ENCODE results near the gene HS6ST3.
"Not testable (repeated sequence)": the region's sequence is repeated elsewhere in the genome, so short reads cannot be mapped to it uniquely, and the experiment has no call there.

The HS6ST3 gene

DNA sequence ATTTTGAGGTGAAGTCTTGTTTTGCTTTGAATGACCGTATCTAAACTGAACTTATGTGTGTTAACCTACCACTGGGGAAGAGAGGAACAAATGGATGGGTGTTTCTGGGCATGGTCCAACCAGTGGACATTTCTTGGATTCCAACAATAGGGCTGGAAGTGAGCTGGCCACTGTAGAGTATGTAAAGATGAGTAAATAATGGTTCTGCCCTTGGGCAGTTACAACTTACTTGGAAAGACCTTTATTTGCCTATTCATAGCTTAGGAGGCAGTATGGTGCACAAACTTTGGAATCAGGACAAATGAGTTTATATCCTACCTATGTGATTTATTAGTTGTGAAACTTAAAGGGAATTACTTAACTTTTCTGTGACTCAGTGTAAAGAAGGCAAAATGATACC, 429.5 kb downstream of the HS6ST3 start:
- Histone ChIP-seq H3K4me2 (ENCODE audit: low read length) (no peak overlapping the region), H3K27me3 (ENCODE audit: control insufficient read depth, insufficient read depth, low read length) (no peaks in the 10 kb centered on the region), H3K9me3 (replicated peaks; ENCODE audit: low read length) (no peaks in the 10 kb centered on the region), H3K36me3 (ENCODE audit: insufficient read depth, low read length) (no peaks in the 10 kb centered on the region), H3K4me1 (ENCODE audit: control insufficient read depth, insufficient read depth, low read length) (no peaks in the 10 kb centered on the region), H3K4me3 (ENCODE audit: low read length) (no peak overlapping the region), H3K9ac (ENCODE audit: low read depth, low read length) (no peak overlapping the region)

DNA sequence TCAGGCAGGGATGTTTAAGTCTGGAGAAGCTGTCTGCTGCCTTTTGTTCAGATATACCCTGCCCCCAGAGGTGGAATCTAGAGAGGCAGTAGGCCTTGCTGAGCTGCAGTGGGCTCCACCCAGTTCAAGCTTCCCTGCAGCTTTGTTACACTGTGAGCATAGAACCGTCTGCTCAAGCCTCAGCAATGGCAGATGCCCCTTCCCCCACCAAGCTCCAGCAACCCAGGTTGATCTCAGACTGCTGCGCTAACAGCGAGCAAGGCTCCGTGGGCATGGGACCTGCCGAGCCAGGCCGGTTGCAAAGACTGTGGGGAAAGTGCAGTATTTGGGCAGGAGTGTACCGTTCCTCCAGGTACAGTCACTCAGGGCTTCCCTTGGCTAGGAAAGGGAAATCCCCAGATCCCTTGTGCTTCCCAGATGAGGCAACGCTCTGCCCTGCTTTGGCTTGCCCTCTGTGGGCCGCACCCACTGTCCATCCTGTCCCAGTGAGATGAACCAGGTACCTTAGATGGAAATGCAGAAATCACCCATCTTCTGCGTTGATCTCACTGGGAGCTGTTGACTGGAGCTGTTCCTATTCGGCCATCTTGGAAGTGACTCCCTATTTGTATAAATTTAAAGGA, 434.6 kb downstream of the HS6ST3 start:
- H3K4me3 ChIP-seq (ENCODE audit: low read length); H3K9ac ChIP-seq (ENCODE audit: low read depth, low read length); H3K4me2 ChIP-seq (ENCODE audit: low read length); H3K4me1 ChIP-seq (ENCODE audit: control insufficient read depth, insufficient read depth, low read length); H3K27me3 ChIP-seq (ENCODE audit: control insufficient read depth, insufficient read depth, low read length); H3K36me3 ChIP-seq (ENCODE audit: insufficient read depth, low read length); H3K9me3 ChIP-seq (replicated peaks; ENCODE audit: low read length): not testable (repeated sequence)

DNA sequence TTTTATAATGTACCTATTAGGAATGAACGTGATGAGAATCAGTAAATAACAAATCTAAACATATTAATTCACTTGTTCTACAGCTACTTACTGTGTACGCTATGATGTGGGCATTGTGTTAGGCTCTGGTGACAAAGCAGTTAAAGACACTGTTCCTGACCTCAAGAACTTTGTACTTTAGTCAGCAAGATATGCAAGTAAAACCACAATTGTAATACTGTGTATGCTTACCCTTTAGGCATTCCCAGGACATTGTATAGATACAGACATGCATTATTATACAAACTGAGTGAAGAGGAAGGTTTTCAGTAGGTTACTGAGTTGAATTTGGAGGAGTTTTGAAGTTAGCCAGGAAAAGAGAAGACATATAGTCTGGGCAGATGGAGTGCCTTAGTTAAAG, 435.8 kb downstream of the HS6ST3 start:
- no peaks in the 10 kb centered on the region for H3K9me3 ChIP-seq (replicated peaks; ENCODE audit: low read length)
- no peaks in the 10 kb centered on the region for H3K4me1 ChIP-seq (ENCODE audit: control insufficient read depth, insufficient read depth, low read length)
- H3K9ac ChIP-seq (ENCODE audit: low read depth, low read length): no peak overlapping the region
- H3K4me3 ChIP-seq (ENCODE audit: low read length): no peak overlapping the region
- H3K4me2 ChIP-seq (ENCODE audit: low read length): no peak overlapping the region
- no peaks in the 10 kb centered on the region for H3K27me3 ChIP-seq (ENCODE audit: control insufficient read depth, insufficient read depth, low read length)
- no peaks in the 10 kb centered on the region for H3K36me3 ChIP-seq (ENCODE audit: insufficient read depth, low read length)

DNA sequence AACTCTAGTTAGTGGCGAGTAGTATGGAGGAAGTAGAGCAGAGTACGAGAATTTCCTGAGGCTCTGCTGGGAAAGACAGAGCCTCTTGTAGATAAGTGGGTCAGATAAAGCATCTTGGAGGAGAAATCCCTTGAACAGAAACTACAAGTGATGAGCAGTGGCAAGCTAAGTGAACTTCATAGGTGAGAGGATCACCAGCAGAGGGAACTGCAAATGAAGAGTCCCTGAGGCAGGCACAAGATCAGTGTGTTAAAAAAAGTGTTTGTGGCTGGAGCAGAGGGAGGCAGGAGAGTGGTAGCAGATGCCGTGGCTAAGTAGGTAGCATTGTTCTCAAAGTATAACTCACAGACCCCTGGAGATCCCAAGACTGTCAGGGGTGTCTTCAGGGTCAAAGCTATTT, 437.6 kb downstream of the HS6ST3 start:
- Histone ChIP-seq H3K27me3 (ENCODE audit: control insufficient read depth, insufficient read depth, low read length) (no peaks in the 10 kb centered on the region), H3K4me3 (ENCODE audit: low read length) (no peak overlapping the region), H3K4me1 (ENCODE audit: control insufficient read depth, insufficient read depth, low read length) (no peaks in the 10 kb centered on the region)

DNA sequence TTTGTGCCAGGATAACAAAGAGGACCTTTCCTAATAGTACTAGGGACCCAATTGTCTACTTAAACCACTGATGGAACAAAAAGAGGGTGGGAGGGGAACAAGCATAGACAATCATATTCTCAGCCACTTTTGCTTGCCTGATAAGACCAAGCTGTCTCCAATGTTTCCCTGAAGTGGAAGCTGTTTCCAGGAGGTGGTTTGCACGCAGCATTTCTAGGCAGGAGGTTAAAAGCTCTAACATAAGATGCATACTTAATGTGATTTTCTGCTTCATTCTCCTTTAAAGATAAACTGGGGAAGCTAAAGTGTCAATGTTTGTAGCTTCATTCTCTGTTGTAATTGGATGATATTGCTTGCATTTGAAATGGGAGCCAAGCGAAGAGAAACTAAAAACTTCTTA, 442.9 kb downstream of the HS6ST3 start:
- no peaks in the 10 kb centered on the region for H3K9me3 ChIP-seq (replicated peaks; ENCODE audit: low read length)

More for the DNA sequence above, 437.6 kb downstream of the HS6ST3 start:
- no peak overlapping the region for H3K4me2 ChIP-seq (ENCODE audit: low read length)
- no peaks in the 10 kb centered on the region for H3K36me3 ChIP-seq (ENCODE audit: insufficient read depth, low read length)
- H3K9ac ChIP-seq (ENCODE audit: low read depth, low read length): no peak overlapping the region
- H3K9me3 ChIP-seq (replicated peaks; ENCODE audit: low read length): no peaks in the 10 kb centered on the region

DNA sequence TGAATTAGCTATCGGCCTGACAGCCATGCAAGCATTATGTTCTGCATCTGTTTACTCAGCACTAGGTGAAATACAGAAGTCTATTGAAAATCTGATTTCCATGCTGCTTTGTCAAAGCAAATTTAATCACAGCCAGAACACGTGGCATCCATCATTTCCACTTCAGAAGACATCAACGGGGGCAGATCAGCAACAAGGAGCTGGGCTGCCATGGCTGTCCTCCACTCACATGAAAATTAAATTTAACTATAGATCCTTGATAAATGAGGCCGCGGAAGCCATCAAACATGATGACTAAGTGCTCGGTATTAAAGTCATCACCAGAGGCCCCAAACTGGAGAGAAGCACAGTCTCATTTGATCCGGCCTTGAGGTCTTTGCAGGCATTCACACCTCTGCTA, 443.5 kb downstream of the HS6ST3 start:
- H3K4me2 ChIP-seq (ENCODE audit: low read length): no peak overlapping the region
- no peaks in the 10 kb centered on the region for H3K9me3 ChIP-seq (replicated peaks; ENCODE audit: low read length)
- no peaks in the 10 kb centered on the region for H3K27me3 ChIP-seq (ENCODE audit: control insufficient read depth, insufficient read depth, low read length)
- no peaks in the 10 kb centered on the region for H3K36me3 ChIP-seq (ENCODE audit: insufficient read depth, low read length)
- no peak overlapping the region for H3K4me3 ChIP-seq (ENCODE audit: low read length)
- H3K4me1 ChIP-seq (ENCODE audit: control insufficient read depth, insufficient read depth, low read length): no peaks in the 10 kb centered on the region
- no peak overlapping the region for H3K9ac ChIP-seq (ENCODE audit: low read depth, low read length)

More for the DNA sequence above, 442.9 kb downstream of the HS6ST3 start:
- no peaks in the 10 kb centered on the region for H3K4me1 ChIP-seq (ENCODE audit: control insufficient read depth, insufficient read depth, low read length)
- H3K4me2 ChIP-seq (ENCODE audit: low read length): no peak overlapping the region
- H3K4me3 ChIP-seq (ENCODE audit: low read length): no peak overlapping the region
- no peaks in the 10 kb centered on the region for H3K36me3 ChIP-seq (ENCODE audit: insufficient read depth, low read length)
- H3K9ac ChIP-seq (ENCODE audit: low read depth, low read length): no peak overlapping the region
- no peaks in the 10 kb centered on the region for H3K27me3 ChIP-seq (ENCODE audit: control insufficient read depth, insufficient read depth, low read length)

DNA sequence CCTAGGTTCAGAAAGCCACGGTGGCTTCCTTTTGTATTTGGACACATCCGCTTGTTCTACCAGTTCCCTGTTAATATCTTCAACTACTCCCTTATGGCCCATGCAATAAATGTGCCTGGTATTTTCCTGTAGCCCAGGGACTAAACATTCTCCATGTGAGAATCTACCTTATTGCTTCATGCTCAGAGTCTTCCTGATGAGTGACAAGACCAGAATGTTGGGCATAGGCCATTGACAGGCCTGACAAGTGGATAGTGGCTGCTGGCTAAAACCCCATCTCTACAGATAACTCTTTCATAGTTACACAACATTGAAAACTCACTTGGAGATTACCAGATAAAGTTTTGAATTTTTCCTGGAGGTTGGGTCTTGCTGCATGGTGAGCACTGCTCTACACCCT, 449.9 kb downstream of the HS6ST3 start:
- Histone ChIP-seq H3K36me3 (ENCODE audit: insufficient read depth, low read length) (no peaks in the 10 kb centered on the region), H3K9me3 (replicated peaks; ENCODE audit: low read length) (no peaks in the 10 kb centered on the region), H3K4me3 (ENCODE audit: low read length) (no peak overlapping the region), H3K4me1 (ENCODE audit: control insufficient read depth, insufficient read depth, low read length) (no peaks in the 10 kb centered on the region), H3K27me3 (ENCODE audit: control insufficient read depth, insufficient read depth, low read length) (no peaks in the 10 kb centered on the region), H3K9ac (ENCODE audit: low read depth, low read length) (no peak overlapping the region), H3K4me2 (ENCODE audit: low read length) (no peak overlapping the region)

DNA sequence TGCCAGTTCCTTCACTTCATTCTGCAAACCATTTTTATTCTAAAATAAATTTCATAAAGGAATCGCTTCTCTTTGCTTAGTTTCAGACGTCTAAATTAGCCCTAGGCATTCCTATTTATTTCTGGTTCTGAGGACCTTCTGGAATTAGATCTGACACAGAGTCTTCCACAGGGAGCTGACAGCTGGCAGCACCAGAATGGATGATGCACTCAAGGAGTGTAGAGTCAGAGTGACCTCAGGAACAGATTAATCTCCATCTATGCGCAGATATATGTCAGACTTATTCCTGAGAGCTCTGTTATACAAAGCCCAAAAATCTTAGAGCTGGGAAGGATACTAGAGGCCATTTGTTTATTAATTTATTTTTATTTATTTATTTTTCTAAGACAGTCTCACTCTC, 450.8 kb downstream of the HS6ST3 start:
- Histone ChIP-seq H3K9me3 (replicated peaks; ENCODE audit: low read length) (no peaks in the 10 kb centered on the region), H3K4me3 (ENCODE audit: low read length) (no peak overlapping the region), H3K4me1 (ENCODE audit: control insufficient read depth, insufficient read depth, low read length) (peaks cover 4% of the 10 kb centered on the region), H3K27me3 (ENCODE audit: control insufficient read depth, insufficient read depth, low read length) (no peaks in the 10 kb centered on the region), H3K4me2 (ENCODE audit: low read length) (no peak overlapping the region), H3K9ac (ENCODE audit: low read depth, low read length) (no peak overlapping the region), H3K36me3 (ENCODE audit: insufficient read depth, low read length) (no peaks in the 10 kb centered on the region)

DNA sequence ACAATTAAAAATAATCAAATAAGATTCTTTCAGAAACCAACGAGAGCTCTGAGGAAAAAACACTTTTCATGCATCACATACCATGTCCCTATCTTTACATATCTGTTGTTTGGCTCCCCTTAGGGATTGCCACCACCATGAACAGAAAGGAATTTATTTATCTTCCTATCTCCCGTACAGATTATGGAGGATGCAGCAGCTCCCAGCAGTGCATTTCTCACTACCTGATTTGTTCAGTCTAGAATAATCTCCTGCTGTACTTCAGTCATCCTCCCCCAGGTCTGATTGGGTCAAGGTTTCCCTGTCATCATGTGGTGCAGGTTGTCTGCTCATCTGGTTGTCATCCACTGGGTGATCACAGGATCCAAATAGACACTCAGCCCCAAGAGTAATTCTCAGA, 453.1 kb downstream of the HS6ST3 start:
- H3K36me3 ChIP-seq (ENCODE audit: insufficient read depth, low read length): no peaks in the 10 kb centered on the region
- no peaks in the 10 kb centered on the region for H3K27me3 ChIP-seq (ENCODE audit: control insufficient read depth, insufficient read depth, low read length)
- no peak overlapping the region for H3K4me2 ChIP-seq (ENCODE audit: low read length)
- no peak overlapping the region for H3K9ac ChIP-seq (ENCODE audit: low read depth, low read length)
- H3K4me3 ChIP-seq (ENCODE audit: low read length): no peak overlapping the region
- H3K4me1 ChIP-seq (ENCODE audit: control insufficient read depth, insufficient read depth, low read length): peaks cover 4% of the 10 kb centered on the region
- no peaks in the 10 kb centered on the region for H3K9me3 ChIP-seq (replicated peaks; ENCODE audit: low read length)

DNA sequence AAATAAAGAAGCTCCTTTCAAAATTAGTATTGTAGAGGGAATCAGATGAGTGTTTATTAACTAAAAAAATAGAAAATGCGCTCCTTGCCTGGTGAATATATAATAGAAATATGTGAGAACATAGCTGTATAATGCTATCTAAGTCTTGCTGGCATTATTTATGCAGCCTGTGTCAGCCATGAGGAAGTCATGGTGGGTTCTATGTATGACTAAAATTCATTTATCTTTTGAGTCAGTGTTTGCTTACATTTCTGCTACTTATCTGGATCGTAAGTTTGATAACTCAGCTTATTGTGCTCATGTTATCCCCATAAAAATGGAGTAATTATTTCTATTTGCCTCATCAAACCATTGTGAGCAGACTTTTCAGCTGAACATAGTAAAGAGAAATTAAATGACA, 455.1 kb downstream of the HS6ST3 start:
- Histone ChIP-seq H3K9ac (ENCODE audit: low read depth, low read length) (no peak overlapping the region), H3K4me2 (ENCODE audit: low read length) (no peak overlapping the region), H3K9me3 (replicated peaks; ENCODE audit: low read length) (no peaks in the 10 kb centered on the region), H3K4me1 (ENCODE audit: control insufficient read depth, insufficient read depth, low read length) (peaks cover 4% of the 10 kb centered on the region), H3K4me3 (ENCODE audit: low read length) (no peak overlapping the region), H3K36me3 (ENCODE audit: insufficient read depth, low read length) (no peaks in the 10 kb centered on the region), H3K27me3 (ENCODE audit: control insufficient read depth, insufficient read depth, low read length) (no peaks in the 10 kb centered on the region)

DNA sequence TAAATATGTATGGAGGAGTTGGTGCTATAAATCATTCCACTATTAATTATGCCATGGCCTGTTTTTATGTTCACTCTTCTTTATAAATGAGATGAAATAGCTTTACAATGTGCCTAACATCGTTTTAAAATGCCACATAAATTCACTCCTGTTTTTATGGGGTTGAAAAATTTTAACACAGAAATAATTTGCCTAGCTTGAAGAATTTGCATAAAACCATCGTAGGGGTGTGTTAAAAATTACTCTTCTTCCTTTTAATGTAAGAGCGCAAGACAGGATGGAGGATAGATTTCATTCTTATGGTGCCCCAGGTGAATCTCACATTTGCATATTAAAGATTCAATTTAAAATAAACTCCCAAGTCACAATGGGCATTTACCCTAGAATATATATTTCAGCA, 456.6 kb downstream of the HS6ST3 start:
- no peak overlapping the region for H3K4me2 ChIP-seq (ENCODE audit: low read length)
- H3K27me3 ChIP-seq (ENCODE audit: control insufficient read depth, insufficient read depth, low read length): no peaks in the 10 kb centered on the region
- H3K9ac ChIP-seq (ENCODE audit: low read depth, low read length): no peak overlapping the region
- no peak overlapping the region for H3K4me3 ChIP-seq (ENCODE audit: low read length)
- no peaks in the 10 kb centered on the region for H3K36me3 ChIP-seq (ENCODE audit: insufficient read depth, low read length)
- no peaks in the 10 kb centered on the region for H3K9me3 ChIP-seq (replicated peaks; ENCODE audit: low read length)
- peaks cover 4% of the 10 kb centered on the region for H3K4me1 ChIP-seq (ENCODE audit: control insufficient read depth, insufficient read depth, low read length)

DNA sequence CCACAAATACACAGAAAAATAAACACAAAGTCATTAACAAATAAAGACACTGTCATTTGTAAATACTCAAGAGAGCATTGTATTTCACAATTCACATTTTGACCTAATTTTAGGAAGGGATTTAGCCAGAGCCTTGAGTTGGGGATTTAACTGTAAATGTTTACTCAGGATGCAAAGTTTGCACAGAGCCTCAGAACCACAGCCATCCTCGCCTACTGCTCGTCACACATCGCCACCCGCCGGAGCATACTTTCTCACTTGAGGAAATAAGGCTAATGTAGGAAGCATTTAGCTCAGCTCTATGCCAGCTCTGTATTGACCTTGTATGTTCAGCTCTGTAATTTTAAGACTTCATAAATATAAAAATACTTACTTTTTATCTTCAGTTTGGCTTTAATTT, 461.6 kb downstream of the HS6ST3 start:
- Histone ChIP-seq H3K27me3 (ENCODE audit: control insufficient read depth, insufficient read depth, low read length) (no peaks in the 10 kb centered on the region), H3K9me3 (replicated peaks; ENCODE audit: low read length) (no peaks in the 10 kb centered on the region), H3K4me2 (ENCODE audit: low read length) (no peak overlapping the region), H3K9ac (ENCODE audit: low read depth, low read length) (no peak overlapping the region), H3K4me3 (ENCODE audit: low read length) (no peak overlapping the region), H3K4me1 (ENCODE audit: control insufficient read depth, insufficient read depth, low read length) (no peaks in the 10 kb centered on the region), H3K36me3 (ENCODE audit: insufficient read depth, low read length) (no peaks in the 10 kb centered on the region)
